Measurements from ENCODE around the gene CLDN14. TPM values are rescaled to one million over a fixed set of nuclear protein-coding genes. Genes with fewer than 3 reads are reported as not detected.
A peak's percentile ranks its signal among the peaks of the same experiment; 100 is the strongest.

The CLDN14 gene
- total and polyA plus RNA-seq, 2 donors (not counting 1 experiment from before 2014, with no cell fraction given) = 0.39 TPM; not detected in 1

DNA sequence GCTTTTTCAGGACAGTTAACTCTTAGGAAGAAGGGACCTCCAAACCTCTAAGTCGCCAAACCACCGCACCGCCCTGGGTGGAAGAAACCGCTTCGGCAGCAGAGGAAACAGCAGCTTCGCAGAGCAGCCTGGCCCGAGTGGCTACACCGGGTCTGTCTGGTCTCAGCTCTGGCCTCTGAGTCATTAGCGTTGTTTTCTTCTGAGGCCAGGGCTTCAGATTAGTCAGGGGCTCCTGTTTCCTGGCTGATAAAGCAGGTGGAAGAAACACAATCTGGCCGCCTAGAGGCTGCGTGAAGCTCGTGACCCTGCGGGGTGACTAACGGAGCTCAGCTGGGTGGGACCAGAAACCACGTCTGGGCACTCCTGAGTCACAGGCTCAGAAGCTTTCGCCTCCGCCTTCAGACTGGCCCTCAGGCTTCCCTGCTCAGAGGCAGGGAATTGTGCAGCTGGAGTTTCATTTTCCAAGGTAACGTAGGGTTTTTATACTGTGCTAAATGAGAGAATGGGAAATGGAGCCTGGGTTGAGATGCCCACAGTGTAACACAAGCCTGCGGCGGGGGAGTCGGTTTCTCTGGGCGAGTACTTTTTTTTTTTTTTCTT is 49.9 kb downstream of the CLDN14 start:
- Histone ChIP-seq H3K4me1 (ENCODE audit: control insufficient read depth in 2 of 2, insufficient read depth in 2 of 2, low read length in 2 of 2) (peaks cover 12 to 13% of the 10 kb centered on the region in 2 donors), H3K27ac (ENCODE audit: low read length in 2 of 2) (no peak overlapping the region), H3K9ac (ENCODE audit: low read length) (peak overlapping the region; percentile 54), H3K79me2 (ENCODE audit: control insufficient read depth, insufficient read depth, low read length) (no peaks in the 10 kb centered on the region), H3K27me3 (replicated peaks in 1 of 4; ENCODE audit: control extremely low read depth in 1 of 4, control insufficient read depth in 3 of 4, insufficient read depth in 4 of 4, low read length in 3 of 4) (peaks cover 0 to 22% (median 5%) of the 10 kb centered on the region in 4 experiments), H4K20me1 (ENCODE audit: control insufficient read depth, insufficient read depth, low read length, poor library complexity, severe bottlenecking) (no peaks in the 10 kb centered on the region), H2AFZ (ENCODE audit: insufficient read depth, low read depth, low read length, poor library complexity, severe bottlenecking) (peak overlapping the region; percentile 72), H3K9me3 (ENCODE audit: control extremely low read depth in 1 of 3, control insufficient read depth in 2 of 3, insufficient read depth in 1 of 3, low read length in 2 of 3) (no peaks in the 10 kb centered on the region), H3K4me3 (ENCODE audit: control extremely low read depth in 1 of 5, extremely low read depth in 1 of 5, insufficient read depth in 1 of 5, low read depth in 2 of 5, low read length in 4 of 5) (peak overlapping the region in 4 of 5 experiments; percentile 0 to 50 (median 40)), H3K36me3 (replicated peaks in 1 of 2; ENCODE audit: control extremely low read depth in 1 of 2, control insufficient read depth in 1 of 2, extremely low read depth in 1 of 2, insufficient read depth in 2 of 2, low read length in 1 of 2) (no peaks in the 10 kb centered on the region), H3K4me2 (replicated peaks; ENCODE audit: low read depth, low read length, poor library complexity, severe bottlenecking) (peak overlapping the region; percentile 67)
- Mint-ChIP-seq H3K4me3 (peak overlapping the region; percentile 88), H3K4me1 (peaks cover 20% of the 10 kb centered on the region), H3K9me3 (ENCODE audit: insufficient read depth) (no peaks in the 10 kb centered on the region), H3K27ac (peak overlapping the region; percentile 95), H3K27me3 (peaks cover 36% of the 10 kb centered on the region)
- DNase-seq = peak; percentile 62
- ChIA-PET POLR2A (interaction anchor here (0.5 kb wide), 1 partner anchor 291 kb away, joined by 9 read pairs; no protein-coding TSS in a partner anchor), CTCF (interaction anchor here (0.6 to 1.1 kb wide), 4 partner anchors 9 to 305 kb away, joined by 3 to 4 read pairs (median 3); no protein-coding TSS in a partner anchor)
- 5% methylated on average over 22 of the region's 22 CpGs for WGBS (ENCODE audit: insufficient coverage)
- intact Hi-C loops (cut with micrococcal nuclease) = loop anchor here (1.0 kb wide), 1 partner anchor 10 kb away; no protein-coding TSS in a partner anchor
- peak; percentile 94 for ATAC-seq (ENCODE audit: low read depth)
- TF ChIP-seq EZH2 (IDR thresholded peaks at IDR 0.05; ENCODE audit: borderline replicate concordance, insufficient read depth, low read depth, low read length, poor library complexity, severe bottlenecking) (no peak), CTCF (IDR thresholded peaks at IDR 0.05) (no peak)

DNA sequence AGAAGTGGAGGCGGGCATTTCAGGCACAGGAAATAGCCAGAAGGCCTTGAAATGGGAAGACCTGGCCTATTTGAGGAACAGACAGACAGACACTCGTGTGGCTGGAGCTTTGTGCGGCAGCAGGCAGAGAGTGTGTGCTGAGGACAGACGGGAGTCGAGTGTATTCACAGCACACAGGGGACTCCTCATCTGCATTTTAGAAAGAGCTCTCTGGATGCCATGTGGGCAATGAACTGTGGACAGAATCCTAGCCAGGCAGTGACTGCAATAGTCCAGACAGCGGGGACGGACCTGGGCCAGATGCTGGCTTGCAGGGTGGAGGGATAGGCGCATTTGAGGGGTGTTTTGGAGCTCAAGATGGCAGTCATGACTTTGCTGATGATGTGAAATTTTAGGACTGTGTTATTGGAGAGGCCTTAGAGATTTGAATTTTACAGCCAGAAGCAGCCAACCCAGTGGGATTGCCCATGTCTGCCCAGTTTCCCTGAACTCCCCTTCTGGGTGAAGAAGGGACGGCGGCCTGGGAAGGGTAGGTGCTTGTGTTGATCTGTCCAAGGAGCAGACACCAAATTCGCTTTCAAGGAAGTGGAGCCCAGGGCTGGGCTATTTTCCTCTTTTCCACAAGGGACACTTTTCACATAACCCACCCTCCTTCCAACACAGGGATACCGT is 51.0 kb downstream of the CLDN14 start:
- peaks cover 12 to 13% of the 10 kb centered on the region in 2 donors for H3K4me1 ChIP-seq (ENCODE audit: control insufficient read depth in 2 of 2, insufficient read depth in 2 of 2, low read length in 2 of 2)
- no peak overlapping the region for H2AFZ ChIP-seq (ENCODE audit: insufficient read depth, low read depth, low read length, poor library complexity, severe bottlenecking)
- Mint-ChIP-seq H3K4me3 (peak overlapping the region; percentile 88), H3K27ac (peak overlapping the region; percentile 26), H3K4me1 (peaks cover 20% of the 10 kb centered on the region), H3K27me3 (peaks cover 29% of the 10 kb centered on the region), H3K9me3 (ENCODE audit: insufficient read depth) (no peaks in the 10 kb centered on the region)
- no peak overlapping the region for H3K9ac ChIP-seq (ENCODE audit: low read length)
- no peak overlapping the region for H3K27ac ChIP-seq (ENCODE audit: low read length in 2 of 2)
- WGBS (ENCODE audit: insufficient coverage) = 88% methylated on average over 12 of the region's 12 CpGs
- ChIA-PET CTCF (no interaction called here), POLR2A (no interaction called here)
- H4K20me1 ChIP-seq (ENCODE audit: control insufficient read depth, insufficient read depth, low read length, poor library complexity, severe bottlenecking) = no peaks in the 10 kb centered on the region
- intact Hi-C loops (cut with micrococcal nuclease) = no loop called here
- H3K9me3 ChIP-seq (ENCODE audit: control extremely low read depth in 1 of 3, control insufficient read depth in 2 of 3, insufficient read depth in 1 of 3, low read length in 2 of 3) = no peaks in the 10 kb centered on the region
- DNase-seq (no peak), ATAC-seq (ENCODE audit: low read depth) (no peak)
- H3K36me3 ChIP-seq (replicated peaks in 1 of 2; ENCODE audit: control extremely low read depth in 1 of 2, control insufficient read depth in 1 of 2, extremely low read depth in 1 of 2, insufficient read depth in 2 of 2, low read length in 1 of 2) = no peaks in the 10 kb centered on the region
- peaks cover 0 to 22% (median 5%) of the 10 kb centered on the region in 4 experiments for H3K27me3 ChIP-seq (replicated peaks in 1 of 4; ENCODE audit: control extremely low read depth in 1 of 4, control insufficient read depth in 3 of 4, insufficient read depth in 4 of 4, low read length in 3 of 4)
- H3K79me2 ChIP-seq (ENCODE audit: control insufficient read depth, insufficient read depth, low read length) = no peaks in the 10 kb centered on the region
- H3K4me3 ChIP-seq (ENCODE audit: control extremely low read depth in 1 of 5, extremely low read depth in 1 of 5, insufficient read depth in 1 of 5, low read depth in 2 of 5, low read length in 4 of 5) = no peak overlapping the region
- TF ChIP-seq EZH2 (IDR thresholded peaks at IDR 0.05; ENCODE audit: borderline replicate concordance, insufficient read depth, low read depth, low read length, poor library complexity, severe bottlenecking) (no peak), CTCF (IDR thresholded peaks at IDR 0.05) (no peak)
- no peak overlapping the region for H3K4me2 ChIP-seq (replicated peaks; ENCODE audit: low read depth, low read length, poor library complexity, severe bottlenecking)
